Spleen (tissue), 7 donors: Measurements from ENCODE around the gene ARHGDIG.

Source experiments
- POLR2A ChIP-seq, 3 donors: fragments of 450-650 bp; IDR thresholded peaks; one replicate each; pipeline ENCODE4 v1.5.1; 2017; ENCODE audit warnings: antibody characterized with exemption in 3 of 3, mild to moderate bottlenecking in 1 of 3
- POLR2AphosphoS5 ChIP-seq, 3 donors: sonication (generic); formaldehyde crosslinking; IDR thresholded peaks; one replicate each; pipeline ENCODE4 v1.5.1; 2017; ENCODE audit warnings: antibody characterized with exemption in 3 of 3
- TF ChIP-seq, protein P1 (sequence below), 11 experiments: fragments of 200-600 bp in 7 of 11; fragments of 450-650 bp in 4 of 11; sonication (generic) in 4 of 11; IDR thresholded peaks in 8 of 11; conservative IDR thresholded peaks in 3 of 11; 1 replicate in 7 of 11; 2 replicates in 4 of 11; pipeline versions ENCODE4 v1.4.0 to v1.8.0; 2016 to 2021; ENCODE audit warnings: antibody characterized with exemption in 11 of 11, inconsistent platforms in 4 of 11, mild to moderate bottlenecking in 1 of 11
- donor health status: DM: no; HTN: no; CAD: no; lungs with moderate emphysema.
- donor health status: DM: no; HTN: no; CAD: no.
- donor health status: DM: no; HTN: no; CAD: no.

DNA sequence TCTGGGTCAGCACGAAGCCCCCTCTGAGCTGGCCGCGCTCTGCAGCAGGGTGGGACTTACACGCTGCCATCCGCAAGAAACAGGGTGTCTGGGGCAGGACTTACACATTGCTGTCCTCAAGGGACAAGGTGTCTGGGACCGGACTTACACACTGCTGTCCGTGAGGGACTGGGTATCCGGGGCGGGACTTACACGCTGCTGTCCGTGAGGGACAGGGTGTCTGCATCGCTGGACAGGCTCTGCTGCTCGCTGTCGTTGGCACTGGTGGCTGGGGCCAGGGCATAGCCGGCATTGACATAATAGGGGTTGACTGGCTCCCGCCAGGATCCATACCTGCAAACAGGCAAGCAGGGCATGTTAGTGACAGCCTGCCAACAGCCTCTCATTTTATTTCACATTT, 34.0 kb downstream of the ARHGDIG start:
- TF ChIP-seq POLR2A (IDR thresholded peaks at IDR 0.05) (no peak), POLR2AphosphoS5 (IDR thresholded peaks at IDR 0.05) (no peak)
- TF ChIP-seq, protein P1, sequence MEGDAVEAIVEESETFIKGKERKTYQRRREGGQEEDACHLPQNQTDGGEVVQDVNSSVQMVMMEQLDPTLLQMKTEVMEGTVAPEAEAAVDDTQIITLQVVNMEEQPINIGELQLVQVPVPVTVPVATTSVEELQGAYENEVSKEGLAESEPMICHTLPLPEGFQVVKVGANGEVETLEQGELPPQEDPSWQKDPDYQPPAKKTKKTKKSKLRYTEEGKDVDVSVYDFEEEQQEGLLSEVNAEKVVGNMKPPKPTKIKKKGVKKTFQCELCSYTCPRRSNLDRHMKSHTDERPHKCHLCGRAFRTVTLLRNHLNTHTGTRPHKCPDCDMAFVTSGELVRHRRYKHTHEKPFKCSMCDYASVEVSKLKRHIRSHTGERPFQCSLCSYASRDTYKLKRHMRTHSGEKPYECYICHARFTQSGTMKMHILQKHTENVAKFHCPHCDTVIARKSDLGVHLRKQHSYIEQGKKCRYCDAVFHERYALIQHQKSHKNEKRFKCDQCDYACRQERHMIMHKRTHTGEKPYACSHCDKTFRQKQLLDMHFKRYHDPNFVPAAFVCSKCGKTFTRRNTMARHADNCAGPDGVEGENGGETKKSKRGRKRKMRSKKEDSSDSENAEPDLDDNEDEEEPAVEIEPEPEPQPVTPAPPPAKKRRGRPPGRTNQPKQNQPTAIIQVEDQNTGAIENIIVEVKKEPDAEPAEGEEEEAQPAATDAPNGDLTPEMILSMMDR (IDR thresholded peaks at IDR 0.05 in 8 of 11, conservative IDR thresholded peaks at IDR 0.05 in 3 of 11) = no peak
